HEK293 (cell line): ENCODE results near the gene PARP11.

Experiments used
- CTCF ChIA-PET: fragments of 350-600 bp; formaldehyde crosslinking; extraction: SDS; loops from one replicate; lab custom pipeline; 2021; ENCODE audit warnings: antibody characterized with exemption; lab: Yijun Ruan, JAX
- POLR2A ChIA-PET: fragments of 300-600 bp; formaldehyde crosslinking; extraction: SDS; loops from one replicate; lab custom pipeline; 2020; ENCODE audit warnings: antibody characterized with exemption, inconsistent platforms; lab: Yijun Ruan, JAX
- H3K27ac ChIP-seq: fragments of 200-500 bp; sonication (Bioruptor generic); 2 replicates; pipeline ENCODE4 v1.5.1; 2014; ENCODE audit warnings: low read depth, low read length, control low read depth, inconsistent platforms; ENCODE audit errors: extremely low read depth
- H3K36me3 ChIP-seq, 2 experiments: fragments of 200-500 bp in 1 of 2; sonication (Bioruptor generic) in 1 of 2; 1 replicate in 1 of 2; 2 replicates in 1 of 2; pipeline ENCODE4 v1.5.1; 2014 to 2017; ENCODE audit warnings: inconsistent platforms in 2 of 2, low read length in 2 of 2; ENCODE audit not compliant: control insufficient read depth in 2 of 2, insufficient read depth in 1 of 2
- H3K4me1 ChIP-seq: fragments of 200-500 bp; sonication (Bioruptor generic); 2 replicates; pipeline ENCODE4 v1.5.1; 2014; ENCODE audit warnings: mild to moderate bottlenecking, low read length, inconsistent platforms; ENCODE audit not compliant: control insufficient read depth, insufficient read depth
- H3K4me3 ChIP-seq: 2 replicates; pipeline ENCODE4 v1.5.1; 2011; ENCODE audit warnings: low read depth, mild to moderate bottlenecking, control low read depth, low read length, moderate library complexity
- H3K9me3 ChIP-seq: fragments of 200-500 bp; sonication (Bioruptor generic); 2 replicates; pipeline ENCODE4 v1.5.1; 2014; ENCODE audit warnings: low read depth, low read length, inconsistent platforms; ENCODE audit not compliant: control insufficient read depth, insufficient read depth
- BCL11B ChIP-seq: fragments of 450-650 bp; formaldehyde crosslinking; IDR thresholded peaks from 2 replicates; pipeline ENCODE4 v1.5.1; 2016; ENCODE audit warnings: low read depth, missing biosample characterization, missing genetic modification characterization
- GLIS1 ChIP-seq: fragments of 450-650 bp; formaldehyde crosslinking; IDR thresholded peaks from 2 replicates; pipeline ENCODE4 v1.5.1; 2016; ENCODE audit warnings: missing biosample characterization, missing genetic modification characterization
- ZNF248 ChIP-seq: fragments of 450-650 bp; formaldehyde crosslinking; IDR thresholded peaks from 2 replicates; pipeline ENCODE4 v1.5.1; 2017; ENCODE audit warnings: missing biosample characterization, missing genetic modification characterization
- ZNF311 ChIP-seq: fragments of 450-650 bp; formaldehyde crosslinking; IDR thresholded peaks from 2 replicates; pipeline ENCODE4 v1.5.1; 2017; ENCODE audit warnings: missing biosample characterization, missing genetic modification characterization, borderline replicate concordance
- ZNF341 ChIP-seq: fragments of 450-650 bp; formaldehyde crosslinking; IDR thresholded peaks from 2 replicates; pipeline ENCODE4; 2016; ENCODE audit warnings: low read depth, missing biosample characterization, missing genetic modification characterization
- ZNF354C ChIP-seq: fragments of 450-650 bp; formaldehyde crosslinking; IDR thresholded peaks from 2 replicates; pipeline ENCODE4 v1.5.1; 2016; ENCODE audit warnings: missing biosample characterization, missing genetic modification characterization, low read depth, borderline replicate concordance
- ZNF555 ChIP-seq: fragments of 450-650 bp; formaldehyde crosslinking; conservative IDR thresholded peaks from 2 replicates; pipeline ENCODE4 v1.5.1; 2017; ENCODE audit warnings: missing biosample characterization, mild to moderate bottlenecking, missing genetic modification characterization, inconsistent platforms
- ZNF747 ChIP-seq: fragments of 450-650 bp; formaldehyde crosslinking; IDR thresholded peaks from 2 replicates; pipeline ENCODE4 v1.5.1; 2016; ENCODE audit warnings: missing biosample characterization, missing genetic modification characterization
- ZNF777 ChIP-seq: fragments of 450-650 bp; formaldehyde crosslinking; IDR thresholded peaks from 2 replicates; pipeline ENCODE4 v1.5.1; 2017; ENCODE audit warnings: missing biosample characterization, missing genetic modification characterization, borderline replicate concordance
- TF ChIP-seq, protein P1 (sequence below): fragments of 450-650 bp; formaldehyde crosslinking; IDR thresholded peaks from 2 replicates; pipeline ENCODE4 v1.5.1; 2017; ENCODE audit warnings: missing biosample characterization, missing genetic modification characterization
- TF ChIP-seq, protein P2 (sequence below): fragments of 450-650 bp; formaldehyde crosslinking; IDR thresholded peaks from 2 replicates; pipeline ENCODE4 v1.5.1; 2016; ENCODE audit warnings: missing biosample characterization, missing genetic modification characterization, borderline replicate concordance
- TF ChIP-seq, protein P3 (sequence below): fragments of 450-650 bp; formaldehyde crosslinking; IDR thresholded peaks from 2 replicates; pipeline ENCODE4 v1.5.1; 2016; ENCODE audit warnings: missing biosample characterization, missing genetic modification characterization
- TF ChIP-seq, protein P4 (sequence below): fragments of 450-650 bp; formaldehyde crosslinking; IDR thresholded peaks from 2 replicates; pipeline ENCODE4 v1.5.1; 2016; ENCODE audit warnings: missing biosample characterization, missing genetic modification characterization, borderline replicate concordance
- TF ChIP-seq, protein P5 (sequence below): fragments of 450-650 bp; formaldehyde crosslinking; IDR thresholded peaks from 2 replicates; pipeline ENCODE4 v1.5.1; 2017; ENCODE audit warnings: missing biosample characterization, missing genetic modification characterization
- TF ChIP-seq, protein P6 (sequence below): fragments of 450-650 bp; formaldehyde crosslinking; IDR thresholded peaks from 2 replicates; pipeline ENCODE4 v1.5.1; 2016; ENCODE audit warnings: missing biosample characterization, missing genetic modification characterization
- TF ChIP-seq, protein P7 (sequence below): fragments of 450-650 bp; formaldehyde crosslinking; IDR thresholded peaks from 2 replicates; pipeline ENCODE4 v1.5.1; 2016; ENCODE audit warnings: missing biosample characterization, missing genetic modification characterization
- TF ChIP-seq, protein P8 (sequence below): fragments of 450-650 bp; formaldehyde crosslinking; IDR thresholded peaks from 2 replicates; pipeline ENCODE4 v1.5.1; 2016; ENCODE audit warnings: missing biosample characterization, missing genetic modification characterization

The PARP11 gene

DNA sequence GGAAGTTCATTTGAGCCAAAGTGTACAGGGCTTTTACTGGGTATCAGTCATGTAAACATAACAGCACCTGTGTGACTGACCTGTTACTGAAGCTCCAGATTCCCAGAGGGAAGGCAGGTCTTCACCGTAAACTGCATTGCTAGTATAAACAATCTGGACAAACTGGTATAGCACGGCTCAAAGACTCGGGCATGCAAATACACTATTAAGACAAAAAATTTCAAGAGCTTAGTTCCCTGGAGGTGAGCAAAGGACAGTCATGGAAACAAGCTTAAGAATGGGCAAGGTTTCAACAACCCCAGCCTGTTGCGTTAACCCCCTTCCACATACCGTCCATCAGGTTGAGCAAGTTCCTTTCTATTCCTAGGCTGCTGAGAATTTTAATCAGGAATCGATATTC lies 9.4 kb downstream of the PARP11 start:
- ChIA-PET POLR2A (no interaction called here), CTCF (interaction anchor here (1.3 kb wide), 1 partner anchor 21 kb away, joined by 4 read pairs; no protein-coding TSS in a partner anchor)
- Histone ChIP-seq H3K27ac (no peak overlapping the region), H3K9me3 (no peaks in the 10 kb centered on the region; the same call in 1 of the 2 replicates), H3K36me3 (peaks cover 0 to 3% of the 10 kb centered on the region in 2 experiments; a peak in 2 of 3 replicates), H3K4me3 (no peak overlapping the region), H3K4me1 (no peaks in the 10 kb centered on the region)
- TF ChIP-seq, protein P1, sequence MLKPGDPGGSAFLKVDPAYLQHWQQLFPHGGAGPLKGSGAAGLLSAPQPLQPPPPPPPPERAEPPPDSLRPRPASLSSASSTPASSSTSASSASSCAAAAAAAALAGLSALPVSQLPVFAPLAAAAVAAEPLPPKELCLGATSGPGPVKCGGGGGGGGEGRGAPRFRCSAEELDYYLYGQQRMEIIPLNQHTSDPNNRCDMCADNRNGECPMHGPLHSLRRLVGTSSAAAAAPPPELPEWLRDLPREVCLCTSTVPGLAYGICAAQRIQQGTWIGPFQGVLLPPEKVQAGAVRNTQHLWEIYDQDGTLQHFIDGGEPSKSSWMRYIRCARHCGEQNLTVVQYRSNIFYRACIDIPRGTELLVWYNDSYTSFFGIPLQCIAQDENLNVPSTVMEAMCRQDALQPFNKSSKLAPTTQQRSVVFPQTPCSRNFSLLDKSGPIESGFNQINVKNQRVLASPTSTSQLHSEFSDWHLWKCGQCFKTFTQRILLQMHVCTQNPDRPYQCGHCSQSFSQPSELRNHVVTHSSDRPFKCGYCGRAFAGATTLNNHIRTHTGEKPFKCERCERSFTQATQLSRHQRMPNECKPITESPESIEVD (tag by site-specific recombination), result no peak
- TF ChIP-seq GLIS1 (tag by site-specific recombination) (no peak), ZNF341 (tag by site-specific recombination) (no peak), ZNF555 (tag by site-specific recombination) (no peak), BCL11B (tag by site-specific recombination) (no peak), ZNF354C (tag by site-specific recombination) (no peak), ZNF777 (no peak), ZNF311 (no peak), ZNF747 (tag by site-specific recombination) (no peak), ZNF248 (no peak)
- TF ChIP-seq, protein P2, sequence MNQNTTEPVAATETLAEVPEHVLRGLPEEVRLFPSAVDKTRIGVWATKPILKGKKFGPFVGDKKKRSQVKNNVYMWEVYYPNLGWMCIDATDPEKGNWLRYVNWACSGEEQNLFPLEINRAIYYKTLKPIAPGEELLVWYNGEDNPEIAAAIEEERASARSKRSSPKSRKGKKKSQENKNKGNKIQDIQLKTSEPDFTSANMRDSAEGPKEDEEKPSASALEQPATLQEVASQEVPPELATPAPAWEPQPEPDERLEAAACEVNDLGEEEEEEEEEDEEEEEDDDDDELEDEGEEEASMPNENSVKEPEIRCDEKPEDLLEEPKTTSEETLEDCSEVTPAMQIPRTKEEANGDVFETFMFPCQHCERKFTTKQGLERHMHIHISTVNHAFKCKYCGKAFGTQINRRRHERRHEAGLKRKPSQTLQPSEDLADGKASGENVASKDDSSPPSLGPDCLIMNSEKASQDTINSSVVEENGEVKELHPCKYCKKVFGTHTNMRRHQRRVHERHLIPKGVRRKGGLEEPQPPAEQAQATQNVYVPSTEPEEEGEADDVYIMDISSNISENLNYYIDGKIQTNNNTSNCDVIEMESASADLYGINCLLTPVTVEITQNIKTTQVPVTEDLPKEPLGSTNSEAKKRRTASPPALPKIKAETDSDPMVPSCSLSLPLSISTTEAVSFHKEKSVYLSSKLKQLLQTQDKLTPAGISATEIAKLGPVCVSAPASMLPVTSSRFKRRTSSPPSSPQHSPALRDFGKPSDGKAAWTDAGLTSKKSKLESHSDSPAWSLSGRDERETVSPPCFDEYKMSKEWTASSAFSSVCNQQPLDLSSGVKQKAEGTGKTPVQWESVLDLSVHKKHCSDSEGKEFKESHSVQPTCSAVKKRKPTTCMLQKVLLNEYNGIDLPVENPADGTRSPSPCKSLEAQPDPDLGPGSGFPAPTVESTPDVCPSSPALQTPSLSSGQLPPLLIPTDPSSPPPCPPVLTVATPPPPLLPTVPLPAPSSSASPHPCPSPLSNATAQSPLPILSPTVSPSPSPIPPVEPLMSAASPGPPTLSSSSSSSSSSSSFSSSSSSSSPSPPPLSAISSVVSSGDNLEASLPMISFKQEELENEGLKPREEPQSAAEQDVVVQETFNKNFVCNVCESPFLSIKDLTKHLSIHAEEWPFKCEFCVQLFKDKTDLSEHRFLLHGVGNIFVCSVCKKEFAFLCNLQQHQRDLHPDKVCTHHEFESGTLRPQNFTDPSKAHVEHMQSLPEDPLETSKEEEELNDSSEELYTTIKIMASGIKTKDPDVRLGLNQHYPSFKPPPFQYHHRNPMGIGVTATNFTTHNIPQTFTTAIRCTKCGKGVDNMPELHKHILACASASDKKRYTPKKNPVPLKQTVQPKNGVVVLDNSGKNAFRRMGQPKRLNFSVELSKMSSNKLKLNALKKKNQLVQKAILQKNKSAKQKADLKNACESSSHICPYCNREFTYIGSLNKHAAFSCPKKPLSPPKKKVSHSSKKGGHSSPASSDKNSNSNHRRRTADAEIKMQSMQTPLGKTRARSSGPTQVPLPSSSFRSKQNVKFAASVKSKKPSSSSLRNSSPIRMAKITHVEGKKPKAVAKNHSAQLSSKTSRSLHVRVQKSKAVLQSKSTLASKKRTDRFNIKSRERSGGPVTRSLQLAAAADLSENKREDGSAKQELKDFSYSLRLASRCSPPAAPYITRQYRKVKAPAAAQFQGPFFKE (tag by site-specific recombination), result no peak
- TF ChIP-seq, protein P3, sequence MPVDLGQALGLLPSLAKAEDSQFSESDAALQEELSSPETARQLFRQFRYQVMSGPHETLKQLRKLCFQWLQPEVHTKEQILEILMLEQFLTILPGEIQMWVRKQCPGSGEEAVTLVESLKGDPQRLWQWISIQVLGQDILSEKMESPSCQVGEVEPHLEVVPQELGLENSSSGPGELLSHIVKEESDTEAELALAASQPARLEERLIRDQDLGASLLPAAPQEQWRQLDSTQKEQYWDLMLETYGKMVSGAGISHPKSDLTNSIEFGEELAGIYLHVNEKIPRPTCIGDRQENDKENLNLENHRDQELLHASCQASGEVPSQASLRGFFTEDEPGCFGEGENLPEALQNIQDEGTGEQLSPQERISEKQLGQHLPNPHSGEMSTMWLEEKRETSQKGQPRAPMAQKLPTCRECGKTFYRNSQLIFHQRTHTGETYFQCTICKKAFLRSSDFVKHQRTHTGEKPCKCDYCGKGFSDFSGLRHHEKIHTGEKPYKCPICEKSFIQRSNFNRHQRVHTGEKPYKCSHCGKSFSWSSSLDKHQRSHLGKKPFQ (tag by site-specific recombination), result no peak
- TF ChIP-seq, protein P4, sequence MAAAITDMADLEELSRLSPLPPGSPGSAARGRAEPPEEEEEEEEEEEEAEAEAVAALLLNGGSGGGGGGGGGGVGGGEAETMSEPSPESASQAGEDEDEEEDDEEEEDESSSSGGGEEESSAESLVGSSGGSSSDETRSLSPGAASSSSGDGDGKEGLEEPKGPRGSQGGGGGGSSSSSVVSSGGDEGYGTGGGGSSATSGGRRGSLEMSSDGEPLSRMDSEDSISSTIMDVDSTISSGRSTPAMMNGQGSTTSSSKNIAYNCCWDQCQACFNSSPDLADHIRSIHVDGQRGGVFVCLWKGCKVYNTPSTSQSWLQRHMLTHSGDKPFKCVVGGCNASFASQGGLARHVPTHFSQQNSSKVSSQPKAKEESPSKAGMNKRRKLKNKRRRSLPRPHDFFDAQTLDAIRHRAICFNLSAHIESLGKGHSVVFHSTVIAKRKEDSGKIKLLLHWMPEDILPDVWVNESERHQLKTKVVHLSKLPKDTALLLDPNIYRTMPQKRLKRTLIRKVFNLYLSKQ (tag by site-specific recombination), result no peak
- TF ChIP-seq, protein P5, sequence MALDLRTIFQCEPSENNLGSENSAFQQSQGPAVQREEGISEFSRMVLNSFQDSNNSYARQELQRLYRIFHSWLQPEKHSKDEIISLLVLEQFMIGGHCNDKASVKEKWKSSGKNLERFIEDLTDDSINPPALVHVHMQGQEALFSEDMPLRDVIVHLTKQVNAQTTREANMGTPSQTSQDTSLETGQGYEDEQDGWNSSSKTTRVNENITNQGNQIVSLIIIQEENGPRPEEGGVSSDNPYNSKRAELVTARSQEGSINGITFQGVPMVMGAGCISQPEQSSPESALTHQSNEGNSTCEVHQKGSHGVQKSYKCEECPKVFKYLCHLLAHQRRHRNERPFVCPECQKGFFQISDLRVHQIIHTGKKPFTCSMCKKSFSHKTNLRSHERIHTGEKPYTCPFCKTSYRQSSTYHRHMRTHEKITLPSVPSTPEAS (tag by site-specific recombination), result no peak
- TF ChIP-seq, protein P6, sequence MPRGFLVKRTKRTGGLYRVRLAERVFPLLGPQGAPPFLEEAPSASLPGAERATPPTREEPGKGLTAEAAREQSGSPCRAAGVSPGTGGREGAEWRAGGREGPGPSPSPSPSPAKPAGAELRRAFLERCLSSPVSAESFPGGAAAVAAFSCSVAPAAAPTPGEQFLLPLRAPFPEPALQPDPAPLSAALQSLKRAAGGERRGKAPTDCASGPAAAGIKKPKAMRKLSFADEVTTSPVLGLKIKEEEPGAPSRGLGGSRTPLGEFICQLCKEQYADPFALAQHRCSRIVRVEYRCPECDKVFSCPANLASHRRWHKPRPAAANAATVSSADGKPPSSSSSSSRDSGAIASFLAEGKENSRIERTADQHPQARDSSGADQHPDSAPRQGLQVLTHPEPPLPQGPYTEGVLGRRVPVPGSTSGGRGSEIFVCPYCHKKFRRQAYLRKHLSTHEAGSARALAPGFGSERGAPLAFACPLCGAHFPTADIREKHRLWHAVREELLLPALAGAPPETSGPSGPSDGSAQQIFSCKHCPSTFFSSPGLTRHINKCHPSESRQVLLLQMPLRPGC (tag by site-specific recombination), result no peak
- TF ChIP-seq, protein P7, sequence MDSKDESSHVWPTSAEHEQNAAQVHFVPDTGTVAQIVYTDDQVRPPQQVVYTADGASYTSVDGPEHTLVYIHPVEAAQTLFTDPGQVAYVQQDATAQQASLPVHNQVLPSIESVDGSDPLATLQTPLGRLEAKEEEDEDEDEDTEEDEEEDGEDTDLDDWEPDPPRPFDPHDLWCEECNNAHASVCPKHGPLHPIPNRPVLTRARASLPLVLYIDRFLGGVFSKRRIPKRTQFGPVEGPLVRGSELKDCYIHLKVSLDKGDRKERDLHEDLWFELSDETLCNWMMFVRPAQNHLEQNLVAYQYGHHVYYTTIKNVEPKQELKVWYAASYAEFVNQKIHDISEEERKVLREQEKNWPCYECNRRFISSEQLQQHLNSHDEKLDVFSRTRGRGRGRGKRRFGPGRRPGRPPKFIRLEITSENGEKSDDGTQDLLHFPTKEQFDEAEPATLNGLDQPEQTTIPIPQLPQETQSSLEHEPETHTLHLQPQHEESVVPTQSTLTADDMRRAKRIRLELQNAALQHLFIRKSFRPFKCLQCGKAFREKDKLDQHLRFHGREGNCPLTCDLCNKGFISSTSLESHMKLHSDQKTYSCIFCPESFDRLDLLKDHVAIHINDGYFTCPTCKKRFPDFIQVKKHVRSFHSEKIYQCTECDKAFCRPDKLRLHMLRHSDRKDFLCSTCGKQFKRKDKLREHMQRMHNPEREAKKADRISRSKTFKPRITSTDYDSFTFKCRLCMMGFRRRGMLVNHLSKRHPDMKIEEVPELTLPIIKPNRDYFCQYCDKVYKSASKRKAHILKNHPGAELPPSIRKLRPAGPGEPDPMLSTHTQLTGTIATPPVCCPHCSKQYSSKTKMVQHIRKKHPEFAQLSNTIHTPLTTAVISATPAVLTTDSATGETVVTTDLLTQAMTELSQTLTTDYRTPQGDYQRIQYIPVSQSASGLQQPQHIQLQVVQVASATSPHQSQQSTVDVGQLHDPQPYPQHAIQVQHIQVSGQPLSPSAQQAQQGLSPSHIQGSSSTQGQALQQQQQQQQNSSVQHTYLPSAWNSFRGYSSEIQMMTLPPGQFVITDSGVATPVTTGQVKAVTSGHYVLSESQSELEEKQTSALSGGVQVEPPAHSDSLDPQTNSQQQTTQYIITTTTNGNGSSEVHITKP (tag by site-specific recombination), result no peak
- TF ChIP-seq, protein P8, sequence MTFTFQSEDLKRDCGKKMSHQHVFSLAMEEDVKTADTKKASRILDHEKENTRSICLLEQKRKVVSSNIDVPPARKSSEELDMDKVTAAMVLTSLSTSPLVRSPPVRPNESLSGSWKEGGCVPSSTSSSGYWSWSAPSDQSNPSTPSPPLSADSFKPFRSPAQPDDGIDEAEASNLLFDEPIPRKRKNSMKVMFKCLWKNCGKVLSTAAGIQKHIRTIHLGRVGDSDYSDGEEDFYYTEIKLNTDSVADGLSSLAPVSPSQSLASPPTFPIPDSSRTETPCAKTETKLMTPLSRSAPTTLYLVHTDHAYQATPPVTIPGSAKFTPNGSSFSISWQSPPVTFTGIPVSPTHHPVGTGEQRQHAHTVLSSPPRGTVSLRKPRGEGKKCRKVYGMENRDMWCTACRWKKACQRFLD (tag by site-specific recombination), result no peak
